Cerebellar cortex (tissue), 1 donor: ENCODE measurements around the gene CSE1L.
"Not testable (repeated sequence)": the region's sequence is repeated elsewhere in the genome, so short reads cannot be mapped to it uniquely, and the experiment has no call there.

Experiments used
- DNase-seq: peaks from one replicate; pipeline ENCODE4 v3.0.0-alpha.2; 2015; ENCODE audit warnings: low spot score

CSE1L gene

GRCh38 chr20:49063279-49063678 lies 17.2 kb downstream of the CSE1L start:
- no peak for DNase-seq

GRCh38 chr20:49074521-49074920 lies 28.4 kb downstream of the CSE1L start:
- DNase-seq, result no peak

DNA sequence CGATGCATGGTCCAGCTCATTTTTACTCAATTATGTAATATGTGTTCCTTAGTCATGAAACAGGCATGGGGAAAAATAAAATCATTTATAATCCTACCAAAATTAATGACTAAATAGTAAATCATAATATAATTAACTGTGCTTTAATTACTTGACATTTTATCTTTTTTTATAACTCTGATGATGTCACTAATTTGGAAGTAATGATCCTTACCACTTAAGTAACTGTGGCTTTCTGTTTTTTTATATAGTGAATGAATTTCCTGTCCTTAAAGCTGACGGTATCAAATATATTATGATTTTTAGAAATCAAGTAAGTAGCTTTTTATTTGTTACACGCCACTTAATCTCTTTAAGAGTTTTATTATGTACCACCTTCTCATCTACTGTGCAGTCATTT lies 32.2 kb downstream of the CSE1L start:
- DNase-seq, result no peak

- DNase-seq, result not testable (repeated sequence)
Measured at GRCh38 chr20:49082295-49082694, 36.2 kb downstream of the CSE1L start.

DNA sequence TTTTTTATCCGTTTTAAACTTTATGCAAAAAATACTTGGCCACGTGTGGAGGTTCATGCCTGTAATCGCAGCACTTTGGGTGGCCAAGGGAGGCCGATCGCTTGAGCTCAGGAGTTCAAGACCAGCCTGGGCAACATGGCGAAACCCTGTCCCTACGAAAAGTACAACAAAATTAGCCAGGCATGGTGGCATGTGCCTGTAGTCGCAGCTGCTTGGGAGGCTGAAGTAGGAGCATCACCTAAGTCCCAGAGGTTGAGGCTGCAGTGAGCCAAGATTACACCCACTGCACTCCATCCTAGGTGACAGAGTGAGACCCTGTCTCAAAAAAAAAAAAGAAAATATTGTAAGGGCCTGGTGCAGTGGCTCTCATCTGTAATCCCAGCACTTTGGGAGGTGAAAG lies 45.0 kb downstream of the CSE1L start:
- DNase-seq, result no peak

- DNase-seq, result no peak
Measured at GRCh38 chr20:49091762-49092161, 45.6 kb downstream of the CSE1L start.

GRCh38 chr20:49096203-49096730 lies 50.2 kb downstream of the CSE1L start:
- no peak for DNase-seq

DNA sequence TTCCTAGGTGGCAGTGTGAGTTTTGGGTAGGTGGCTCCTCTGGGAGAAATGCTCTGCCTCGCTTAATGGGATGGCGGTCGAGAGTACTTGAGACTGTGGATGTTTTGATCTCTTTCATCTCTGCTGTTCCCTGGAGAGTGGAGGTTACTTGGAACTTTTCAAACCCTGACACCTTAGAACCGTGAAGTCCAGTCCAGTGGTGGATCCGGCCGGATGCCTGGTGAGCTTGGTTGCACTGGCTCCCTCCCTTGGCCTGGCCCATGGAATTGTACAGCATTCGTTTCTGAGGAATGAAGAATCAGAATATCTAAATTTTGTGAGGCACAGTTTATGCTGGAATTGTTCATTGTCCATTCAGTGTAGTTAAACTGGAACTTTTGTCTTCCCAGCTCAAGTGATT lies 51.0 kb downstream of the CSE1L start:
- DNase-seq, result no peak

DNA sequence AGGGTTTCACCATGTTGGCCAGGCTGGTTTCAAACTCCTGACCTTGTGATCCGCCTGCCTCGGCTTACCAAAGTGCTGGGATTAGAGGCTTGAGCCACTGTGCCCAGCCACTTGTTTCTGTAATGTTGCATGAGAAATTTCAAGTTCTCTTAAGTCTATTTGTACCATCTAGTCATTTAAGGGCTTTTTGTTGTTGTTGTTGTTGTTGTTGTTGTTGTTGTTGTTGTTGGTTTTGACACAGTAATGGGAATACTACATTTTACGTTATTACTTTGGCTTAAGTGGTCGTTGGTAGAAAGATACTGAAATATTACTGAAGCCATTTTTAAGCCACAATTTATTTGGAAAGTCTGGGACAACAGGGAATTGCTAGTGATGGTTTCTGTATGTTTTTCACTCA lies 52.0 kb downstream of the CSE1L start:
- DNase-seq, result no peak

GRCh38 chr20:49099011-49099410 lies 52.9 kb downstream of the CSE1L start:
- no peak for DNase-seq

- DNase-seq, result not testable (repeated sequence)
Measured at GRCh38 chr20:49100292-49100691, 54.2 kb downstream of the CSE1L start.

DNA sequence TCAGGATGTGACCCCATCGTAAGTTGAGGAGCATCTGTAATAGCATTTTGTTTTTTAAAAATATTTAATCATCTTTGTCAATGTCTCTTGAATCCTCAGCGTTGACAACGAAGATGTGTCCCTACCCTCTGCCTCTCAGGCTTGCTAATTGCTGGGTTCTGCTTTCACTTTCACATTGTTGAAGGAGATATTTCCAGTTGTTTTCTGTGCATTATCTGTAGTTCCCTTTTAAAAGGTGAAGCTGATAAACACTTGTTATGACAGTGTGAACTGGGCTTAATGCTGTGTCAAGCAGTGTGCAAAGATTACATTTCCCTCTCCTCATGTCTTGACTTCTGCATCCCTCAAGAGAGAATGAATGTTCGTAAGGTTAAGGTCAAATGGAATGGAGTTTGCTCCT lies 54.9 kb downstream of the CSE1L start:
- no peak for DNase-seq

GRCh38 chr20:49103019-49103418 lies 56.9 kb downstream of the CSE1L start:
- no peak for DNase-seq

GRCh38 chr20:49103647-49104364 lies 57.7 kb downstream of the CSE1L start:
- DNase-seq, result no peak

DNA sequence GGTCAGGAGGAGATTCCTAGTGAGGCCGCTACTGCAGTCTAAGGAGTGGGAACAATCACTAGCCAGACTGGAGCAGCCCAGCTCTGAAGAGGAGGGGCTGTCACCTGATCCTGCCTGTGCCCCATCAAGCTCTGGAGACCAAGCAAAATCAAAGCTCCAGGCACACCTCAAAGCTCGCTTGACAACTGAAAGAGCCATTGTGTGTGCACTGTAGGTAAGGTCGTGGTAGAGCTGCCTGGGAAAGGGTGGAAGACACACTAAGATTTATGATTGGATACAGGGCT lies 58.2 kb downstream of the CSE1L start:
- no peak for DNase-seq

DNA sequence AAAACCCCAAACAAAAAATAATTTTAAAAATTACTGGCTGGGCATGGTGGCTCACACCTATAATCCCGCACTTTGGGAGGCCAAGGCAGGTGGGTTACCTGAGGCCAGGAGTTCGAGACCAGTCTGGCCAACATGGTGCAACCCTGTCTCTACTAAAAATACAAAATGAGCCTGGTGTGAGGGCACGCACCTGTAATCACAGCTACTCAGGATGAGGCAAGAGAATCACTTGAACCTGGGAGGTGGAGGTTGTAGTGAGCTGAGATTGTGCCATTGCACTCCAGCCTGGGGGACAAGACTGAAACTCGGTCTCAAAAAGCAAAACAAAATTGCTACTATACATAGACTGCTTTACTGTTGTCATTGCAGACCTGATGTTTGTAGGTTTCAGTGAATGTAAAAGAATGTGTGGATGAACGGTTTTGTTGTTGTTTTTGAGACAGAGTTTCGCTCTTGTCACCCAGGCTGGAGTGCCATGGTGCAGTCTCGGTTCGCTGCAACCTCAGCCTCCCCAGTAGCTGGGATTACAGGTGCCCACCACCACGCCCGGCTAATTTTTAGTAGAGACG lies 59.0 kb downstream of the CSE1L start:
- not testable (repeated sequence) for DNase-seq

DNA sequence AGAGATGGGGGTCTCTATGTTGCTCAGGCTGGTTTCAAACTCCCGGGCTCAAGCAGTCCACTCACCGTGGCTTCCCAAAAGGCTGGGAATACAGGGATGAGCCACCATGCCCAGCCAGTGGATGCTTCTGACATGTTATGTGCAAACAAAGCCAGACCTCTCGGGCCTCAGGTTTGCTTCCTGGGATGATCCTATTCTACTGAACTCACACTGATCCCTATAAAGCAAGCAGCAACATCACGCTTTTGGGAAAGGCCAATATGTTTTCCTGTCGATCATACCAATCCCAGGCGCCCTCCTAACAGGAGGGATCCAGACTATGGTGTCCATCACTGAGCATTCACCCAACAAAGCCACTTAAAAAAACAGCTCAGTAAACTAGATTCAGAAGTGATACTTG lies 60.2 kb downstream of the CSE1L start:
- DNase-seq, result no peak

GRCh38 chr20:49110767-49111694 lies 64.9 kb downstream of the CSE1L start:
- no peak for DNase-seq

- DNase-seq, result no peak
Measured at GRCh38 chr20:49112596-49113274, 66.6 kb downstream of the CSE1L start.

- peak; percentile 28 for DNase-seq
Measured at GRCh38 chr20:49115564-49115963, 69.5 kb downstream of the CSE1L start.

- no peak for DNase-seq
Measured at GRCh38 chr20:49118307-49118706, 72.2 kb downstream of the CSE1L start.

GRCh38 chr20:49119988-49120387 lies 73.9 kb downstream of the CSE1L start:
- no peak for DNase-seq
